Parathyroid adenoma (tissue), 2 donors: ENCODE data around the gene TP73.

Source experiments
- H2AFZ ChIP-seq: fragments of 300-600 bp; sonication (generic); one replicate; pipeline ENCODE4 v1.7.0; 2017; ENCODE audit warnings: antibody characterized with exemption, mild to moderate bottlenecking
- H3K27ac ChIP-seq: fragments of 300-600 bp; sonication (generic); one replicate; pipeline ENCODE4 v1.7.0; 2017
- H3K27me3 ChIP-seq: fragments of 300-600 bp; sonication (generic); one replicate; pipeline ENCODE4 v1.7.0; 2017; ENCODE audit warnings: low read length; ENCODE audit not compliant: control insufficient read depth, insufficient read depth
- H3K36me3 ChIP-seq: fragments of 300-600 bp; sonication (generic); one replicate; pipeline ENCODE4 v1.7.0; 2017; ENCODE audit warnings: low read length; ENCODE audit not compliant: control insufficient read depth, insufficient read depth
- H3K4me1 ChIP-seq: fragments of 300-600 bp; sonication (generic); one replicate; pipeline ENCODE4 v1.7.0; 2017; ENCODE audit warnings: control low read depth
- H3K4me2 ChIP-seq: fragments of 300-600 bp; sonication (generic); one replicate; pipeline ENCODE4 v1.7.0; 2017; ENCODE audit warnings: low read length
- H3K4me3 ChIP-seq: fragments of 300-600 bp; sonication (generic); one replicate; pipeline ENCODE4 v1.7.0; 2017; ENCODE audit warnings: low read depth, low read length
- H3K79me2 ChIP-seq: fragments of 300-600 bp; sonication (generic); one replicate; pipeline ENCODE4 v1.7.0; 2017; ENCODE audit warnings: control low read depth
- H3K9ac ChIP-seq: fragments of 300-600 bp; sonication (generic); one replicate; pipeline ENCODE4 v1.7.0; 2017; ENCODE audit warnings: mild to moderate bottlenecking
- H3K9me3 ChIP-seq: fragments of 300-600 bp; sonication (generic); one replicate; pipeline ENCODE4 v1.7.0; 2017; ENCODE audit warnings: low read length; ENCODE audit not compliant: control insufficient read depth
- TF ChIP-seq, protein P1 (sequence below): fragments of 300-600 bp; sonication (generic); IDR thresholded peaks from one replicate; pipeline ENCODE4 v1.7.0; 2017; ENCODE audit warnings: antibody characterized with exemption, mild to moderate bottlenecking
- donor health status: primary hyperparathyroidism.

TP73 gene

DNA sequence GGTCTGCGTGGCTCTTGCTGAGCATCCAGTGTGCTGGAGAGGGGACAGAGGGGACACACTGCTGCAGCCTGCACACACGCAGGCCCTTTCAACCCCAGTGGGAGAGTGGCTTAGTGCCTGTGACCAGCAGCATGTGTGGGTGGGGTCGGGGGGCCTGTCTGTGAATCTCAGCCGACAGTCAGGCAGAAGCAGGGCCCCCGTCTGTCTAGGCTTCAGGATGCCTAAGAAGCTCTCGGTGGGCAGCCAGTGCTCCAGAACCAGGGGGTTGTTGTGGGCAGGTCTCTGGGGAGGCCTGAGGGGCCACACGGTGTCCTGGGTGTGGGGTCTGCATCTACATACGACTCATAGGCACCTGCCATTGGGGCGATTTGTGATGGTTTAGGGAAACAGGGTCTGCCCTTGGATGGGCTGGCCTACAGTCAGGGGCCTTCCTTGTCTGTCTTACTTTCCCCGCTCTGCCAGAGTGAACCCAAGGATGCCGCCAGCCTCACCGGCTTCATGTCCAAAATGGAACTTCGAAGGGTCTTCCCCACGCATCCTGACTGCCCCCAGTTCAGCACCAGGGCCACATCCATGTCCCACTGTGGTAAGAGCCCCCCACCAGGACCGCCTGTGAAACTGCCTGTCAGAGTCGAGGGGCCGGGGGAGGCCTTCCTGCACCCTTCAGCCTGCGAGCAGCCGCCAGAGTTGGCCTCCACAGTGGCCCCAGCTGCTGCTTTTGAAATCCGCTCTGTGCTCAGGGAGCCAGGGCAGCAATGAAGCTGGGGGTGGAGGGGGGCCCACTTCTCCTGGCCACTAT lies 101.5 kb downstream of the TP73 start:
- TF ChIP-seq, protein P1, sequence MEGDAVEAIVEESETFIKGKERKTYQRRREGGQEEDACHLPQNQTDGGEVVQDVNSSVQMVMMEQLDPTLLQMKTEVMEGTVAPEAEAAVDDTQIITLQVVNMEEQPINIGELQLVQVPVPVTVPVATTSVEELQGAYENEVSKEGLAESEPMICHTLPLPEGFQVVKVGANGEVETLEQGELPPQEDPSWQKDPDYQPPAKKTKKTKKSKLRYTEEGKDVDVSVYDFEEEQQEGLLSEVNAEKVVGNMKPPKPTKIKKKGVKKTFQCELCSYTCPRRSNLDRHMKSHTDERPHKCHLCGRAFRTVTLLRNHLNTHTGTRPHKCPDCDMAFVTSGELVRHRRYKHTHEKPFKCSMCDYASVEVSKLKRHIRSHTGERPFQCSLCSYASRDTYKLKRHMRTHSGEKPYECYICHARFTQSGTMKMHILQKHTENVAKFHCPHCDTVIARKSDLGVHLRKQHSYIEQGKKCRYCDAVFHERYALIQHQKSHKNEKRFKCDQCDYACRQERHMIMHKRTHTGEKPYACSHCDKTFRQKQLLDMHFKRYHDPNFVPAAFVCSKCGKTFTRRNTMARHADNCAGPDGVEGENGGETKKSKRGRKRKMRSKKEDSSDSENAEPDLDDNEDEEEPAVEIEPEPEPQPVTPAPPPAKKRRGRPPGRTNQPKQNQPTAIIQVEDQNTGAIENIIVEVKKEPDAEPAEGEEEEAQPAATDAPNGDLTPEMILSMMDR = no peak
- Histone ChIP-seq H3K9ac (no peak overlapping the region), H3K4me2 (no peak overlapping the region), H2AFZ (no peak overlapping the region), H3K79me2 (no peaks in the 10 kb centered on the region), H3K27ac (no peak overlapping the region), H3K9me3 (no peaks in the 10 kb centered on the region), H3K4me1 (no peaks in the 10 kb centered on the region), H3K36me3 (no peaks in the 10 kb centered on the region), H3K4me3 (no peak overlapping the region), H3K27me3 (no peaks in the 10 kb centered on the region)

DNA sequence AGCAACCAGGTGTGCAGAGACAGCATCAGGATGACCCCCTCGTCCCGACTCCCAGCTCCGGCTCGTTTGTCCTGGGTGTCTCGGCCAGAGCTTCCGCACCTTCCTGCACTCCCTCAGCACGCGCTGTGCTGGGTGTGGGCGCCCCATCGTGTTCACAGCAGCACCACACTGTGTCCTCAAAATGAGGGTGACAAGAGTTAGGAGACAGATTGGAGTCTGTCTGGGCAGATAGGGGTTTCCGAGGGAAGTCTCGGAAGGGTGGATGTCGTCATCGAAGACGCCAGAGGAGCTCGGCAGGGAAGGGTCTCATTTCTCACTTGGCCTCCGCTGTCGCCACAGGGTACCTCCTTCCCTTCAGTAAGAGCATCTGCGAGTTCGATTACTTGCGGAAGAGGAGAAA lies 104.1 kb downstream of the TP73 start:
- no peak overlapping the region for H2AFZ ChIP-seq
- no peak overlapping the region for H3K4me2 ChIP-seq
- H3K4me3 ChIP-seq = no peak overlapping the region
- no peaks in the 10 kb centered on the region for H3K27me3 ChIP-seq
- no peaks in the 10 kb centered on the region for H3K79me2 ChIP-seq
- H3K27ac ChIP-seq = no peak overlapping the region
- no peaks in the 10 kb centered on the region for H3K36me3 ChIP-seq
- no peaks in the 10 kb centered on the region for H3K9me3 ChIP-seq
- TF ChIP-seq, protein P1 = no peak
- no peak overlapping the region for H3K9ac ChIP-seq
- H3K4me1 ChIP-seq = no peaks in the 10 kb centered on the region

DNA sequence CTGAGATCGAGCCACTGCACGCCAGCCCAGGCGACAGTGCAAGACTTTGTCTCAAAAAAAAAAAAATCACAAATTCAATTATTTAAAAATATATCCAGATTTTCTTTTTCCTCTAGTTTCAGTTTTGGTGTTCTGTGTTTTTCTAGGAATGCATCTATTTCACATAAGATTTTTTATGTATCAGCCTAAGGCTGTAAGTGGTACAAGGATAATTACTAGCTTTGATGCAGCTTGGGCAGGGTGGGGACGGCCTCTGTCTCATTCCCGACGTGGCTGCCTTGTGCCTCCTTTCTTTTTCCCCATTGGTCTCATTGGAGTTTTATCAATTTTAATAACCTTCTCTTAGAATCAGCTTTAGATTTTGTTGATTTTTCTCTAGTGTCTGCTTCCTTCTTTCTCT lies 106.8 kb downstream of the TP73 start:
- no peaks in the 10 kb centered on the region for H3K9me3 ChIP-seq
- TF ChIP-seq, protein P1 = no peak
- no peak overlapping the region for H3K27ac ChIP-seq
- no peak overlapping the region for H3K9ac ChIP-seq
- H3K79me2 ChIP-seq = no peaks in the 10 kb centered on the region
- H3K4me2 ChIP-seq = no peak overlapping the region
- no peak overlapping the region for H3K4me3 ChIP-seq
- H3K4me1 ChIP-seq = no peaks in the 10 kb centered on the region
- H3K36me3 ChIP-seq = no peaks in the 10 kb centered on the region
- H3K27me3 ChIP-seq = no peaks in the 10 kb centered on the region
- no peak overlapping the region for H2AFZ ChIP-seq

DNA sequence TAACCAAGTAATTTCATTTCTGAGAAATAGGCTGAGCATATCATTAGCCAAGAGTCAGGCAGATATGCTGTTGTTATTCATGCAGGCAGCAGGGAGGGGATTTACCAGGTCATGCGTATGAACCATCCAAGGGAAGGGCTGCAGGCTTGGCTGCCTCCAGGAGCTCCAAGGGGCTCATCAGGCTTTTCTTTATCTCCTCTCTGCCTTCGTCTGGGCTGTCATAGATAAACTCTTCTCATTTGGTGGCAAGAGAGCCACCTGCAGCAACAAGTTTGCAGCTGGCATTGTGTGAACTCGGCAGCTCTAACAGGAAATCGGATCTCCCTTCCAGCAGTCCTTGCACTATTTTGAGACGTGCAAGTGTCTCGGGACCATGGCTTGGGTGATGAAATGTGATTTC lies 107.5 kb downstream of the TP73 start:
- H3K27me3 ChIP-seq = no peaks in the 10 kb centered on the region
- no peak overlapping the region for H3K4me3 ChIP-seq
- H3K4me1 ChIP-seq = no peaks in the 10 kb centered on the region
- TF ChIP-seq, protein P1 = no peak
- H3K36me3 ChIP-seq = no peaks in the 10 kb centered on the region
- H3K27ac ChIP-seq = no peak overlapping the region
- no peak overlapping the region for H2AFZ ChIP-seq
- no peaks in the 10 kb centered on the region for H3K79me2 ChIP-seq
- H3K9me3 ChIP-seq = no peaks in the 10 kb centered on the region
- no peak overlapping the region for H3K4me2 ChIP-seq
- H3K9ac ChIP-seq = no peak overlapping the region
